SK-N-MC (cell line): ENCODE data around the gene CASTOR2.
"Not testable (repeated sequence)": the region's sequence is repeated elsewhere in the genome, so short reads cannot be mapped to it uniquely, and the experiment has no call there.

Experiments used
- DNase-seq: peaks from one replicate; pipeline ENCODE4 v3.0.0-alpha.2; 2011; ENCODE audit warnings: low read depth, low spot score
- H3K27ac ChIP-seq: fragments of 200-600 bp; sonication (generic); 2 replicates; pipeline ENCODE4 v1.5.1; 2016; ENCODE audit warnings: mixed run types
- H3K36me3 ChIP-seq: fragments of 200-600 bp; sonication (generic); 2 replicates; pipeline ENCODE4 v1.6.1; 2017; ENCODE audit warnings: antibody characterized with exemption, low read length, mixed read lengths; ENCODE audit not compliant: insufficient read depth
- H3K4me3 ChIP-seq: fragments of 200-600 bp; sonication (generic); 2 replicates; pipeline ENCODE4 v1.5.1; 2016
- H3K9ac ChIP-seq: fragments of 200-600 bp; sonication (generic); 2 replicates; pipeline ENCODE4 v1.8.0; 2017; ENCODE audit warnings: mixed run types, mixed read lengths; ENCODE audit not compliant: insufficient read length
- H3K9me3 ChIP-seq: fragments of 200-600 bp; sonication (generic); 2 replicates; pipeline ENCODE4 v1.6.1; 2017; ENCODE audit warnings: low read depth, mild to moderate bottlenecking, antibody characterized with exemption, low read length, moderate library complexity, mixed read lengths

CASTOR2 gene

GRCh38 chr7:74964511-74965119 lies at the start of gene CASTOR2:
Gene CASTOR2, plus strand, starts transcription at chr7:74964705. Its CDS starts 281 bp downstream, at chr7:74964986.
- not testable (repeated sequence) for H3K27ac ChIP-seq, H3K4me3 ChIP-seq, H3K9ac ChIP-seq, H3K9me3 ChIP-seq, DNase-seq, H3K36me3 ChIP-seq

- H3K9me3 ChIP-seq, H3K9ac ChIP-seq, H3K4me3 ChIP-seq, H3K36me3 ChIP-seq, H3K27ac ChIP-seq, DNase-seq: not testable (repeated sequence)
These were observed 42.1 kb upstream of the CASTOR2 start for GRCh38 chr7:74922321-74922890.

- not testable (repeated sequence) for H3K9ac ChIP-seq, H3K4me3 ChIP-seq, DNase-seq, H3K36me3 ChIP-seq, H3K9me3 ChIP-seq, H3K27ac ChIP-seq
These were observed 40.9 kb upstream of the CASTOR2 start for GRCh38 chr7:74923644-74924043.

- not testable (repeated sequence) for DNase-seq, H3K36me3 ChIP-seq, H3K9me3 ChIP-seq, H3K27ac ChIP-seq, H3K9ac ChIP-seq, H3K4me3 ChIP-seq
These were observed 37.5 kb upstream of the CASTOR2 start for GRCh38 chr7:74926968-74927367.

GRCh38 chr7:74931563-74932328 lies 32.8 kb upstream of the CASTOR2 start:
- H3K9ac ChIP-seq, H3K36me3 ChIP-seq, DNase-seq, H3K4me3 ChIP-seq, H3K9me3 ChIP-seq, H3K27ac ChIP-seq: not testable (repeated sequence)

- H3K4me3 ChIP-seq, H3K9ac ChIP-seq, DNase-seq, H3K36me3 ChIP-seq, H3K27ac ChIP-seq, H3K9me3 ChIP-seq: not testable (repeated sequence)
These were observed 25.1 kb upstream of the CASTOR2 start for GRCh38 chr7:74939429-74939828.

- DNase-seq, H3K36me3 ChIP-seq, H3K27ac ChIP-seq, H3K9ac ChIP-seq, H3K4me3 ChIP-seq, H3K9me3 ChIP-seq: not testable (repeated sequence)
These were observed 23.0 kb upstream of the CASTOR2 start for GRCh38 chr7:74941302-74942069.

GRCh38 chr7:74943923-74944322 lies 20.6 kb upstream of the CASTOR2 start:
- H3K36me3 ChIP-seq, H3K9me3 ChIP-seq, H3K4me3 ChIP-seq, H3K27ac ChIP-seq, DNase-seq, H3K9ac ChIP-seq: not testable (repeated sequence)

- DNase-seq, H3K36me3 ChIP-seq, H3K9ac ChIP-seq, H3K9me3 ChIP-seq, H3K27ac ChIP-seq, H3K4me3 ChIP-seq: not testable (repeated sequence)
These were observed 16.8 kb upstream of the CASTOR2 start for GRCh38 chr7:74947741-74948140.

- H3K9ac ChIP-seq, H3K4me3 ChIP-seq, H3K9me3 ChIP-seq, H3K36me3 ChIP-seq, DNase-seq, H3K27ac ChIP-seq: not testable (repeated sequence)
These were observed 10.7 kb upstream of the CASTOR2 start for GRCh38 chr7:74953774-74954173.

- not testable (repeated sequence) for H3K9me3 ChIP-seq, DNase-seq, H3K9ac ChIP-seq, H3K4me3 ChIP-seq, H3K27ac ChIP-seq, H3K36me3 ChIP-seq
These were observed 6.2 kb upstream of the CASTOR2 start for GRCh38 chr7:74958328-74958727.

- not testable (repeated sequence) for H3K27ac ChIP-seq, H3K36me3 ChIP-seq, H3K9me3 ChIP-seq, H3K9ac ChIP-seq, H3K4me3 ChIP-seq, DNase-seq
These were observed 598 bp upstream of the CASTOR2 start for GRCh38 chr7:74963704-74964510.

- not testable (repeated sequence) for H3K9ac ChIP-seq, H3K4me3 ChIP-seq, H3K27ac ChIP-seq, H3K9me3 ChIP-seq, DNase-seq, H3K36me3 ChIP-seq
These were observed 1.8 kb downstream of the CASTOR2 start for GRCh38 chr7:74966208-74966854.
